Stimulated activated CD4-positive, alpha-beta T cell treated with anti-CD3 and anti-CD28 coated beads, Interleukin-4, amount 100 ng/mL, for 24 hours (primary cell): ENCODE data around the gene NCOA3.
"Not testable (repeated sequence)": the region's sequence is repeated elsewhere in the genome, so short reads cannot be mapped to it uniquely, and the experiment has no call there.

ENCODE experiments used
- DNase-seq: peaks from one replicate; pipeline ENCODE4 v3.0.0-alpha.2; 2020

Gene NCOA3

GRCh38 chr20:47502271-47503239 is 868 bp downstream of the NCOA3 start:
- peak; percentile 22 for DNase-seq

GRCh38 chr20:47503685-47504084 is 2.0 kb downstream of the NCOA3 start:
- no peak for DNase-seq

DNA sequence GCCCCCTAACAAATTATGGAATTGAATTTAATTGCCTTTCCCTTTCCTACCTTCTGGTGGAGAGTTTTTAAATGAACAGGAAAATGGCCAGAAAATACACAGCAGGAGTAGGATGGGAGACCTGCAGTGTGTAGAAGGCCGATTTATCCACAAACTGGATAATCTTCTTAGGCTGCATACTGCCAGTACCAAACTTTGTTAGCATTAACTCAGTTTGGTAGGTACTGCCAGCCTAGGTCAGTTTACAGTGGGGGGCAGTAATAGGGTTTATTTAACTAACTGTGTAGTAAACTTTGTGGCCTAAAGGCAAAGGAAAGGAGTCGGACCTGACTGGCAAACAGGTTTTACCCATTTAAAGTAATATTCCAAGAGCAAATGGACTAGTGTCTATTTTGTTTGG is 4.6 kb downstream of the NCOA3 start:
- DNase-seq = no peak

DNA sequence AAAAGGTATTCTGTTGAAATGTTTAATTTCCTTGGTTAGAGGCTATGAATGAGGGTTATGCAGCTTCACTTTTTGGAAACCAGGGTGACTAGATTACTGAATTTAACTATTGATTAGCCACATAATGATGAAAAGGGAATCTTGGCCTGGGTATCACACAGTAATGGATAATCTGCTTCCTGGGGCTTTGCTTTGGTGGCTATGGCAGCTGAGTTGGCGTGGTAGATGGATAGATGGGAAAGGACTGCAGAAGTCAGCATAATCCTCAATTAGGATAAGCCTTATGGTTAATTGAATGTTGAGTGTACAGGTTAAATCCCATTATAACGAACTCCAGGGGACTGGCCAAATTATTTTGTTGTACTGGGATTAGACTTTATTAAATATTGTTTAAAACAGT is 5.2 kb downstream of the NCOA3 start:
- no peak for DNase-seq

GRCh38 chr20:47507275-47507981 is 5.7 kb downstream of the NCOA3 start:
- DNase-seq = not testable (repeated sequence)

DNA sequence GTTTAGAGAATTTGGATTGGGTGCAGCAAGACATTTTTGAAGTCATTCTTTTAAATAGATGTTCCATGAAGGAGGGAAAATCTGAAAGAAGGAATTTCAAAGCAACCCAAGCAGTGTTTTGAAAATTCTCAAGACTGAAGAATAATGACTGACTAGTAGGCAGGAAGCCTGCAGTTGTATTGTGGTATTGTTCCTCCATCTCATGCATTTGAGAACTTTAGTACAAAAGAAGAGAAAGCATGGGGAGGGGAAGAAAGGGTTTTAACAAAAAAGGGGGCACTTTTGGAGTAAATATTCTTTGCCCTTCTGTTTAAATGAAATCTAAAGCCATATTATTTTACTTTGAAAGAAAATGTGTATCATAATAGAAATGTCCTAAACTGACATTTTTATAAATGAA is 6.6 kb downstream of the NCOA3 start:
- no peak for DNase-seq

DNA sequence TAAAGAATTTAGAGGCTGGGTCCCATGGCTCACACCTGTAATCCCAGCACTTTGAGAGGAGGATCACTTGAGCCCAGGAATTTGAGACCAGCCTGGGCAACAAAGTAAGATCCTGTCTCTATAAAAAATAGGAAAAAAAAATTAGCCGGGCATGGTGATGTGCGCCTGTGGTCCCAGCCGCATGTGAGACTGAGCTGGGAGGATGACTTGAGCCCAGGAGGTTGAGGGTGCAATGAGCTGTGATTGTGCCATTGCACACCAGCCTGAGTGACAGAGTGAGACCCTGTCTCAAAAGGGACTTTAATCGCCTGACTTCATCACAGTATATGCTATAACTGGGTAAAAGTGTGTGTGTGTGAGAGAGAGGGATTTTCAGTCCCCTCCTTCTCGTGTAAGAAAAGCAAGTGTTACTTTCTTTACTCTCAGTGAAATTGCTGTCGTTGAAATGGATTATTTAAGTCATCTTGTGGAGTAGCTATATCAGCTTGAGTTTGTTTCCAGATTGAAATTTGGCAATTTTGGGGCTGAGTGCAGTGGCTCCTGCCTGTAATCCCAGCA is 7.5 kb downstream of the NCOA3 start:
- no peak for DNase-seq

- DNase-seq = no peak
Observed at GRCh38 chr20:47509685-47510084, 8.0 kb downstream of the NCOA3 start.

GRCh38 chr20:47515843-47516242 is 14.2 kb downstream of the NCOA3 start:
- no peak for DNase-seq

- no peak for DNase-seq
Observed at GRCh38 chr20:47521059-47521808, 19.5 kb downstream of the NCOA3 start.

- no peak for DNase-seq
Observed at GRCh38 chr20:47524015-47524784, 22.5 kb downstream of the NCOA3 start.

- DNase-seq = no peak
Observed at GRCh38 chr20:47527004-47527800, 25.5 kb downstream of the NCOA3 start.

DNA sequence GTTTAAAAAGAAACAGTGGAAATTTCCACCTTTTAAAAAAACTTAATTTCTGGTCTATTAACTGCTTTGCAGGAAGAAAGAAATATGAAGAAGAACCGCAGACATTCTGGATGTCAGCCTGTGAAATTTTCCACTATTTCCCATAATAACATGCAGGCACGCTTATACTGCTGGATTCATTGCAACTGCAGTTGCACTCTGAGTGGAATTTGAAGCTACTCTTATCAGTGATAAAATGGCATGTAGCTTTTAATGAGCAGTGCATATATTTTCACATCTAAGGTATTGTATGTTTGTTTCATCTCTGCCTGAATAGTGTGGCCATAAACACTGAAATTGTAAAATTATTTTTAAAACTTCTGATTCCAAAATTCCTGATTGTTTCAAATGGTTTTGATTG is 28.2 kb downstream of the NCOA3 start:
- DNase-seq = no peak

- no peak for DNase-seq
Observed at GRCh38 chr20:47531458-47531857, 29.8 kb downstream of the NCOA3 start.

DNA sequence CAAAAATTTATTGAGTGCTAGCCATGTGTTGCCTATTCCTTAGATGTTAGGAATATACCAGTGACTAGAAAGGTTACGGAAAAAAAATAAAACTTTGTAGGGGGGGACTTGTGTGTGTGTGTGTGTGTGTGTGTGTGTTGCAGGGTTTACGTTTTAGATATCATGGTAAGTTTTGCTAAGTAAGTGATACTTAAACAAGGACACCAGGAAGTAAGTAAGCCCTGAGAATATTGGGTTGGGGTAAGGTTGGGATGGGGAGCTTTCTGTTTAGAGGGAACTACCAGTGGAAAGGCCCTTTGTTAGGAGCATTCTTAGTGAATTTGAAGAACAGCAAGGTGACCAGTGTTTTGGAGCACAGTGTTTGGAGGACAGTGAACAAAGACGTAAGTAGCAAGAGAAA is 30.3 kb downstream of the NCOA3 start:
- DNase-seq = no peak

DNA sequence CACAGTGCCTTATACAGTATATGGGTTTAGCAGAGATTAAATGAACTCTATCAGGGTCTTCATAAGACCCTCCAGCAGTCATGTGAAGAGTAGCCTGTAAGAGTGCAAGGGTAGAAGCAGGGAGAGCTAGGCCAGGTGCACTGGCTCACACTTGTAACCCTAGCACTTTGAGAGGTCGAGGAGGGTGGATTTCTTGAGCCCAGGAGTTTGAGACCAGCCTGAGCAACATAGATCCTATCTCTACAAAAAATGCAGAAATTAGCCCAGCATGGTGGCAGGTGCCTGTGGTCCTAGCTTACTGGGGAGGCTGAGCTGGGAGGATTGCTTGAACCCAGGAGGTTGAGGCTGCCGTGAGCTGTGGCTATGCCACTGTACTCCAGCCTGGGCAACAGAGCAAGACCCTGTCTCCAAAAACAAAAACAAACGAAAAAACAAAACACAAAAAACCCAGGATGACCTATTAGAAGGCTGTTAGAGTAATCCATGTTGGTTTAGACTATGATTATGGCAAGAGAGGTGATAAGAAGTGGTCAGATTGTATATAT is 31.9 kb downstream of the NCOA3 start:
- no peak for DNase-seq

DNA sequence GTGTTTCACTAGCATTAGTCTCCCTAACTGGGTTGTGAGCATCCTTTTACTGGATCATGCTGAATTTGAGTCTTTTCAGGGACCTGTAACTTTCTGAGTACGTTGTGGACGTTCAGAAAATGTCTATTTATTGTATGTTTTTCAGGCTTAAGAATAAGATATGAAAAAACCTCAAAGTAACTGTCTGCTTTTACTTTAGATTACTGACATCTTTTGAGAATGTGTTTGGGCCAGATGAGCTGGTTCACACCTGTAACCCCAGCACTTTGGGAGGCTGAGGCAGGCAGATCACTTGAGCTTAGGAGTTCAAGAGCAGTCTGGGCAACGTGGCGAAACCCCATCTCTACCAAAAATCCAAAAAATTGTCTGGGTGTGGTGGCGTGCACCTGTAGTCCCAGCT is 32.7 kb downstream of the NCOA3 start:
- no peak for DNase-seq

- no peak for DNase-seq
Observed at GRCh38 chr20:47535088-47535487, 33.4 kb downstream of the NCOA3 start.

- no peak for DNase-seq
Observed at GRCh38 chr20:47535994-47536393, 34.3 kb downstream of the NCOA3 start.

DNA sequence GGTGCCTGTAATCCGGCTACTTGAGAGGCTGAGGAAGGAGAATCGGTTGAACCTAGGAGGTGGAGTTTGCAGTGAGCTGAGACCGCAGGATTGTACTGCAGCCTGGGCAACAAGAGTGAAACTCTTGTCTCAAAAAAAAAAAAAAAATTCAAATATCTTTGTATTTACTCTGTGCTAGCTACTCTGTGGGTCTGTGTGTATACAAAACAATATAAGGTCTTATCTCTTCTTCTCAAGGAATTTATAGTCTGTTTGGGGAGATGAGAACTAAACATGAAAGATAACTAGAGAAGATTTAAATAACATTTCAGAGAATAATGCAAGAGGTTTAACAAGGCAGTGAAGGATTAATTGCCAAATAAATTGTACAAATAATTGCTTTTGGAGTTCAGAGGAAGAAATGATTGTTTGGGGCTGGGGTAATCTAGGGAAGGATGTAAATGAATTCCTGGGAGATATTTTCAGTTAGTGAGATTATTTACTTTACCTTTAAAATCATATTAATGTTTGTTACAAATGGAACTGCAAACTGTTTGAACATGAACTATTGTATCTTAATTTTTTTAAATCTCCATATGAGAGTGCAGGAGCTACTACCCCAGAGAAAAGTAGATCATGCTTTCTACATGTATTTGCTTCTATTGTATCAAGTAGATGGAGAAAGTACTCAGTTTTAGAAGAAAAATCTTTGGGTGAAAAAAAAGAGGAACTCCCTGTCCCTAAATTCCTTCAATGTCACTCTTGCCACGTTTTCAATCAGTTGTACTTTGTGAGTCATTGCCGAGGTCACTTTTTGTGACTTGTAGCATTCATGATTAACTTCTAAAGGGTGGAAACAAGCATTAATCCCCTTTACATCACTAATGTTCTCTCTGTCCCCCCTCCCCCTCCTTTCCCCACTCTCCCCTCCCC is 39.0 kb downstream of the NCOA3 start:
- no peak for DNase-seq
